ENCODE measurements around the gene HYAL3. TPM values are rescaled to one million over a fixed set of nuclear protein-coding genes. Genes with fewer than 3 reads are reported as not detected.

HYAL3 gene
- total and polyA plus RNA-seq, 2 of the 8 experiments (the other 6 are each of a cell fraction or from before 2014, with no cell fraction given): 3.2 to 12.2 TPM

DNA sequence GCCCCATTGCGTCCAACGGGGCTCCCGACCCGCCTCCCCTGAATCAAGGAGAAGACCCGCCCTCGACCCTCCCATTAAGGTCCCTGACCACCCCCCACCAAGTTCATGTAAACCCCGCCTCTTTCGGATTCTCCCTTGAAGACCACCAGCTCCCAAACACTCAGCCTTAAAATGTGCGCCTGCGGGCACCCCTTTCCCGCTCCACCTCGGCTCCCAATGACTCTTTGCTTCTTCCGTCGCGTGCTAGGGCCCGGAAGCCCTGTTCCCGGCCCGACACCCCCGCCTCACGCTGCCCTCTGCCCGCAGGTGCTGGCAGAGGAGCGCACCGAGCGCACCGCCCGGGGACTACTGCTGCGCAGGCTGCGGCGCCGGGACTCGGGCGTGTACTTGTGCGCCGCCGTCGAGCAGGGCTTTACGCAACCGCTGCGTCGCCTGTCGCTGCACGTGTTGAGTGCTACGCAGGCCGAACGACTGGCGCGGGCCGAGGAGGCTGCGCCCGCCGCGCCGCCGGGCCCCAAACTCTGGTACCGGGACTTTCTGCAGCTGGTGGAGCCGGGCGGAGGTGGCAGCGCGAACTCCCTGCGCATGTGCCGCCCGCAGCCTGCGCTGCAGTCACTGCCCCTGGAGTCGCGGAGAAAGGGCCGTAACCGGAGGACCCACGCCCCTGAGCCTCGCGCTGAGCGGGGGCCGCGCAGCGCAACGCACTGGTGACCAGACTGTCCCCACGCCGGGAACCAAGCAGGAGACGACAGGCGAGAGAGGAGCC lies 23.0 kb downstream of the HYAL3 start (continued):
- TF ChIP-seq, protein P1, sequence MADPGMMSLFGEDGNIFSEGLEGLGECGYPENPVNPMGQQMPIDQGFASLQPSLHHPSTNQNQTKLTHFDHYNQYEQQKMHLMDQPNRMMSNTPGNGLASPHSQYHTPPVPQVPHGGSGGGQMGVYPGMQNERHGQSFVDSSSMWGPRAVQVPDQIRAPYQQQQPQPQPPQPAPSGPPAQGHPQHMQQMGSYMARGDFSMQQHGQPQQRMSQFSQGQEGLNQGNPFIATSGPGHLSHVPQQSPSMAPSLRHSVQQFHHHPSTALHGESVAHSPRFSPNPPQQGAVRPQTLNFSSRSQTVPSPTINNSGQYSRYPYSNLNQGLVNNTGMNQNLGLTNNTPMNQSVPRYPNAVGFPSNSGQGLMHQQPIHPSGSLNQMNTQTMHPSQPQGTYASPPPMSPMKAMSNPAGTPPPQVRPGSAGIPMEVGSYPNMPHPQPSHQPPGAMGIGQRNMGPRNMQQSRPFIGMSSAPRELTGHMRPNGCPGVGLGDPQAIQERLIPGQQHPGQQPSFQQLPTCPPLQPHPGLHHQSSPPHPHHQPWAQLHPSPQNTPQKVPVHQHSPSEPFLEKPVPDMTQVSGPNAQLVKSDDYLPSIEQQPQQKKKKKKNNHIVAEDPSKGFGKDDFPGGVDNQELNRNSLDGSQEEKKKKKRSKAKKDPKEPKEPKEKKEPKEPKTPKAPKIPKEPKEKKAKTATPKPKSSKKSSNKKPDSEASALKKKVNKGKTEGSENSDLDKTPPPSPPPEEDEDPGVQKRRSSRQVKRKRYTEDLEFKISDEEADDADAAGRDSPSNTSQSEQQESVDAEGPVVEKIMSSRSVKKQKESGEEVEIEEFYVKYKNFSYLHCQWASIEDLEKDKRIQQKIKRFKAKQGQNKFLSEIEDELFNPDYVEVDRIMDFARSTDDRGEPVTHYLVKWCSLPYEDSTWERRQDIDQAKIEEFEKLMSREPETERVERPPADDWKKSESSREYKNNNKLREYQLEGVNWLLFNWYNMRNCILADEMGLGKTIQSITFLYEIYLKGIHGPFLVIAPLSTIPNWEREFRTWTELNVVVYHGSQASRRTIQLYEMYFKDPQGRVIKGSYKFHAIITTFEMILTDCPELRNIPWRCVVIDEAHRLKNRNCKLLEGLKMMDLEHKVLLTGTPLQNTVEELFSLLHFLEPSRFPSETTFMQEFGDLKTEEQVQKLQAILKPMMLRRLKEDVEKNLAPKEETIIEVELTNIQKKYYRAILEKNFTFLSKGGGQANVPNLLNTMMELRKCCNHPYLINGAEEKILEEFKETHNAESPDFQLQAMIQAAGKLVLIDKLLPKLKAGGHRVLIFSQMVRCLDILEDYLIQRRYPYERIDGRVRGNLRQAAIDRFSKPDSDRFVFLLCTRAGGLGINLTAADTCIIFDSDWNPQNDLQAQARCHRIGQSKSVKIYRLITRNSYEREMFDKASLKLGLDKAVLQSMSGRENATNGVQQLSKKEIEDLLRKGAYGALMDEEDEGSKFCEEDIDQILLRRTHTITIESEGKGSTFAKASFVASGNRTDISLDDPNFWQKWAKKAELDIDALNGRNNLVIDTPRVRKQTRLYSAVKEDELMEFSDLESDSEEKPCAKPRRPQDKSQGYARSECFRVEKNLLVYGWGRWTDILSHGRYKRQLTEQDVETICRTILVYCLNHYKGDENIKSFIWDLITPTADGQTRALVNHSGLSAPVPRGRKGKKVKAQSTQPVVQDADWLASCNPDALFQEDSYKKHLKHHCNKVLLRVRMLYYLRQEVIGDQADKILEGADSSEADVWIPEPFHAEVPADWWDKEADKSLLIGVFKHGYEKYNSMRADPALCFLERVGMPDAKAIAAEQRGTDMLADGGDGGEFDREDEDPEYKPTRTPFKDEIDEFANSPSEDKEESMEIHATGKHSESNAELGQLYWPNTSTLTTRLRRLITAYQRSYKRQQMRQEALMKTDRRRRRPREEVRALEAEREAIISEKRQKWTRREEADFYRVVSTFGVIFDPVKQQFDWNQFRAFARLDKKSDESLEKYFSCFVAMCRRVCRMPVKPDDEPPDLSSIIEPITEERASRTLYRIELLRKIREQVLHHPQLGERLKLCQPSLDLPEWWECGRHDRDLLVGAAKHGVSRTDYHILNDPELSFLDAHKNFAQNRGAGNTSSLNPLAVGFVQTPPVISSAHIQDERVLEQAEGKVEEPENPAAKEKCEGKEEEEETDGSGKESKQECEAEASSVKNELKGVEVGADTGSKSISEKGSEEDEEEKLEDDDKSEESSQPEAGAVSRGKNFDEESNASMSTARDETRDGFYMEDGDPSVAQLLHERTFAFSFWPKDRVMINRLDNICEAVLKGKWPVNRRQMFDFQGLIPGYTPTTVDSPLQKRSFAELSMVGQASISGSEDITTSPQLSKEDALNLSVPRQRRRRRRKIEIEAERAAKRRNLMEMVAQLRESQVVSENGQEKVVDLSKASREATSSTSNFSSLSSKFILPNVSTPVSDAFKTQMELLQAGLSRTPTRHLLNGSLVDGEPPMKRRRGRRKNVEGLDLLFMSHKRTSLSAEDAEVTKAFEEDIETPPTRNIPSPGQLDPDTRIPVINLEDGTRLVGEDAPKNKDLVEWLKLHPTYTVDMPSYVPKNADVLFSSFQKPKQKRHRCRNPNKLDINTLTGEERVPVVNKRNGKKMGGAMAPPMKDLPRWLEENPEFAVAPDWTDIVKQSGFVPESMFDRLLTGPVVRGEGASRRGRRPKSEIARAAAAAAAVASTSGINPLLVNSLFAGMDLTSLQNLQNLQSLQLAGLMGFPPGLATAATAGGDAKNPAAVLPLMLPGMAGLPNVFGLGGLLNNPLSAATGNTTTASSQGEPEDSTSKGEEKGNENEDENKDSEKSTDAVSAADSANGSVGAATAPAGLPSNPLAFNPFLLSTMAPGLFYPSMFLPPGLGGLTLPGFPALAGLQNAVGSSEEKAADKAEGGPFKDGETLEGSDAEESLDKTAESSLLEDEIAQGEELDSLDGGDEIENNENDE (IDR thresholded peaks at IDR 0.05; ENCODE audit: insufficient replicate concordance, low read length): no peak
- TF ChIP-seq CBX8 (IDR thresholded peaks at IDR 0.05; ENCODE audit: borderline replicate concordance, low read depth, low read length) (no peak), YY1 (IDR thresholded peaks at IDR 0.05; ENCODE audit: low read depth, low read length) (no peak), TAF7 (optimal IDR thresholded peaks at IDR 0.05; ENCODE audit: borderline replicate concordance, low read depth, low read length) (no peak), CEBPB (IDR thresholded peaks at IDR 0.05; ENCODE audit: low read depth, low read length) (peak; percentile 67), RAD21 (IDR thresholded peaks at IDR 0.05 in 1 of 2, conservative IDR thresholded peaks at IDR 0.05 in 1 of 2; ENCODE audit: low read depth in 2 of 2, low read length in 2 of 2) (peak in 1 of 2 experiments; percentile 4; a peak in 1 of 4 replicates), BCL11A (IDR thresholded peaks at IDR 0.05; ENCODE audit: low read depth in 2 of 2, low read length in 2 of 2) (no peak), NANOG (IDR thresholded peaks at IDR 0.05; ENCODE audit: insufficient read depth, low read depth, low read length, poor library complexity, severe bottlenecking) (no peak)
- TF ChIP-seq, protein P2, sequence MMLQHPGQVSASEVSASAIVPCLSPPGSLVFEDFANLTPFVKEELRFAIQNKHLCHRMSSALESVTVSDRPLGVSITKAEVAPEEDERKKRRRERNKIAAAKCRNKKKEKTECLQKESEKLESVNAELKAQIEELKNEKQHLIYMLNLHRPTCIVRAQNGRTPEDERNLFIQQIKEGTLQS (IDR thresholded peaks at IDR 0.05; ENCODE audit: insufficient read depth, low read depth, low read length): peak; percentile 84

Data from H1 (cell line).